Neuronal stem cell (in vitro differentiated cells): ENCODE measurements around the gene MAPKAPK3.
"Not testable (repeated sequence)": the region's sequence is repeated elsewhere in the genome, so short reads cannot be mapped to it uniquely, and the experiment has no call there.

Experiments used
- DNase-seq: peaks from one replicate; pipeline ENCODE4 v3.0.0-alpha.2; 2013; ENCODE audit warnings: low spot score
- H2AFZ ChIP-seq: one replicate; pipeline ENCODE4 v1.6.1; 2013; ENCODE audit warnings: mild to moderate bottlenecking, low read length, inconsistent platforms
- H2AK5ac ChIP-seq: 2 replicates; pipeline ENCODE4 v1.6.1; 2013; ENCODE audit warnings: low read depth, mild to moderate bottlenecking, inconsistent platforms, low read length, moderate library complexity, mixed read lengths
- H2BK120ac ChIP-seq: 2 replicates; pipeline ENCODE4 v1.6.1; 2013; ENCODE audit warnings: low read depth, mild to moderate bottlenecking, inconsistent platforms, low read length, moderate library complexity, mixed read lengths
- H2BK12ac ChIP-seq: one replicate; pipeline ENCODE4 v1.6.1; 2013; ENCODE audit warnings: low read length, inconsistent platforms
- H2BK15ac ChIP-seq: 2 replicates; pipeline ENCODE4 v1.6.1; 2013; ENCODE audit warnings: mild to moderate bottlenecking, low read length, inconsistent platforms, mixed read lengths
- H2BK5ac ChIP-seq: one replicate; pipeline ENCODE4 v1.6.1; 2013; ENCODE audit warnings: inconsistent platforms, mild to moderate bottlenecking, low read length, moderate library complexity
- H3K14ac ChIP-seq: one replicate; pipeline ENCODE4 v1.6.1; 2013; ENCODE audit warnings: low read length, inconsistent platforms
- H3K18ac ChIP-seq: 2 replicates; pipeline ENCODE4 v1.6.1; 2013; ENCODE audit warnings: low read length, inconsistent platforms
- H3K23ac ChIP-seq: 2 replicates; pipeline ENCODE4 v1.6.1; 2013; ENCODE audit warnings: low read depth, mild to moderate bottlenecking, mixed read lengths, low read length, inconsistent platforms; ENCODE audit not compliant: poor library complexity
- H3K27ac ChIP-seq: replicated peaks from 3 replicates; pipeline ENCODE4 v1.5.1; 2013; ENCODE audit warnings: low read length, inconsistent platforms
- H3K27me3 ChIP-seq, 3 experiments: 2 replicates each; pipeline ENCODE4 v1.6.1; 2013; ENCODE audit warnings: low read length in 3 of 3, mild to moderate bottlenecking in 2 of 3, inconsistent platforms in 1 of 3, low read depth in 1 of 3, mixed read lengths in 1 of 3, moderate library complexity in 1 of 3; ENCODE audit not compliant: control insufficient read depth in 3 of 3, insufficient read depth in 3 of 3
- H3K36me3 ChIP-seq, 2 donors: replicated peaks in 1 of 2; 2 replicates each; pipeline ENCODE4 v1.6.1; 2013; ENCODE audit warnings: low read length in 2 of 2; ENCODE audit not compliant: control insufficient read depth in 2 of 2, insufficient read depth in 2 of 2
- H3K4ac ChIP-seq: 2 replicates; pipeline ENCODE4 v1.6.1; 2013; ENCODE audit warnings: inconsistent platforms, mild to moderate bottlenecking, low read length, moderate library complexity
- H3K4me1 ChIP-seq, 2 donors: 1 replicate in 1 of 2; 2 replicates in 1 of 2; pipeline ENCODE4 v1.6.1; 2013; ENCODE audit warnings: low read length in 2 of 2, low read depth in 1 of 2; ENCODE audit not compliant: control insufficient read depth in 2 of 2, insufficient read depth in 1 of 2
- H3K4me2 ChIP-seq: one replicate; pipeline ENCODE4 v1.6.1; 2013; ENCODE audit warnings: mild to moderate bottlenecking, low read length, inconsistent platforms; ENCODE audit not compliant: insufficient read depth, poor library complexity, severe bottlenecking
- H3K4me3 ChIP-seq, 2 donors: 2 replicates each; pipeline ENCODE4 v1.5.1; 2013; ENCODE audit warnings: low read length in 2 of 2, mild to moderate bottlenecking in 2 of 2, inconsistent platforms in 1 of 2, moderate library complexity in 1 of 2
- H3K79me1 ChIP-seq: one replicate; pipeline ENCODE4 v1.6.1; 2013; ENCODE audit warnings: low read depth, mild to moderate bottlenecking, inconsistent platforms, low read length, moderate library complexity
- H3K9ac ChIP-seq: one replicate; pipeline ENCODE4 v1.6.1; 2013; ENCODE audit warnings: mild to moderate bottlenecking, low read depth, low read length, inconsistent platforms; ENCODE audit not compliant: poor library complexity
- H3K9me3 ChIP-seq, 2 donors: replicated peaks in 1 of 2; 2 replicates each; pipeline versions ENCODE3 to v1.6.1; 2013; ENCODE audit warnings: low read length in 2 of 2, mild to moderate bottlenecking in 2 of 2, inconsistent platforms in 1 of 2, low read depth in 1 of 2, mixed read lengths in 1 of 2, moderate library complexity in 1 of 2; ENCODE audit not compliant: control insufficient read depth in 2 of 2, insufficient read depth in 1 of 2
- H4K8ac ChIP-seq: one replicate; pipeline ENCODE4 v1.6.1; 2013; ENCODE audit warnings: low read depth, mild to moderate bottlenecking, inconsistent platforms, low read length, moderate library complexity
- H4K91ac ChIP-seq: one replicate; pipeline ENCODE4 v1.6.1; 2013; ENCODE audit warnings: low read length, low read depth, mild to moderate bottlenecking, inconsistent platforms; ENCODE audit not compliant: poor library complexity
- WGBS, 2 donors: extraction: QIAGEN DNeasy Blood & Tissue Kit; methylation state at CpG; one replicate each; pipeline ENCODE4 v1.1.7; 2013; ENCODE audit warnings: missing lambda C conversion rate in 2 of 2, mixed read lengths in 1 of 2; ENCODE audit not compliant: insufficient read length in 2 of 2, insufficient replicate concordance in 1 of 2; ENCODE audit errors: extremely low coverage in 2 of 2; 5-methylcytosine and 5-hydroxymethylcytosine counted together

MAPKAPK3 gene

DNA sequence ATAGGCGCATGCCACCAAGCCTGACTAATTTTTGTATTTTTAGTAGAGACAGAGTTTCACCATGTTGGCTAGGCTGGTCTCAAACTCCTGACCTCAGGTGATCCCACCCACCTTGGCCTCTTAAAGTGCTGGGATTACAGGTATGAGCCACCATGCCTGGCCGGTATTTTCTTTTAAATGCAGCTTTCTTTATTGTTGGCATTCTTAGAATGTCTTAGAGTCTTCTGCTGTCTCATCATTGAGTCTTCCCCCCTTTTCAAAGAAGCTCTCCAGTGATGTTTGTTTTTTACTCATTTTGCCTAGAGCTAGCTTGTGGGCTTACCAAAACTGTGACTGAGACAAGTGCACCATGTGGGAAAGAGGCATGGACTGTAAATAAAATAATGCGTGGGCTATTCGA is 71.7 kb downstream of the MAPKAPK3 start:
- H2AK5ac ChIP-seq, H2BK120ac ChIP-seq, H3K79me1 ChIP-seq, H2BK12ac ChIP-seq, H4K8ac ChIP-seq, H3K36me3 ChIP-seq, H3K14ac ChIP-seq, H2BK5ac ChIP-seq, H4K91ac ChIP-seq, H3K27ac ChIP-seq, DNase-seq, H3K9ac ChIP-seq, H3K4me1 ChIP-seq, H3K23ac ChIP-seq, H2BK15ac ChIP-seq, H3K18ac ChIP-seq, H3K9me3 ChIP-seq, H2AFZ ChIP-seq, H3K4ac ChIP-seq, H3K4me3 ChIP-seq, H3K4me2 ChIP-seq: not testable (repeated sequence)
- WGBS, 2 donors: no CpG with 5 or more reads among the region's 4 CpGs
- H3K27me3 ChIP-seq: peaks cover 0 to 11% (median 0%) of the 10 kb centered on the region in 3 experiments

DNA sequence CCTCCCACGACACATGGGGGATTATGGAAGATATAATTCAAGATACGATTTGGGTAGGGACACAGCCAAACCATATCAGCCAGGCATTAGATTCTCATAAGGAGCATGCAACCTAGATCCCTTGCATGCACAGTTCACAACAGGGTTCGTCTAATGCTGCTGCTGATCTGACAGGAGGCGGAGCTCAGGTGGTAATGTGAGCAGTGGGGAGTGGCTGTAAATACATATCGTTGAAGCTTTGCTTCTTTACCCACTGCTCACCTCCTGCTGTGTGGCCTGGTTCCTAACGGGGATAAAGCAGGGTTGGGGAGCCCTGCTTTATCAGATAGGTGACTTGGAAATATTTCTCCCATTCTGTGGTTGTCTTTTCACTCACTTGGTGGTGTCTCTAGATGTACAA is 72.6 kb downstream of the MAPKAPK3 start:
- Histone ChIP-seq H2BK120ac (no peak overlapping the region), H2AFZ (no peak overlapping the region), H3K27ac (no peak overlapping the region), H3K79me1 (peaks cover 1% of the 10 kb centered on the region), H4K8ac (peak overlapping the region; percentile 72), H3K14ac (no peak overlapping the region), H3K18ac (no peak overlapping the region), H3K4me1 (no peaks in the 10 kb centered on the region), H3K27me3 (peaks cover 0 to 4% (median 0%) of the 10 kb centered on the region in 3 experiments), H3K4me3 (no peak overlapping the region), H2BK12ac (no peak overlapping the region), H3K36me3 (no peaks in the 10 kb centered on the region), H3K4ac (no peak overlapping the region), H3K9ac (no peak overlapping the region), H2BK15ac (no peak overlapping the region), H3K23ac (no peak overlapping the region), H2BK5ac (no peak overlapping the region), H3K4me2 (no peak overlapping the region), H4K91ac (no peak overlapping the region), H3K9me3 (peaks cover 0 to 2% of the 10 kb centered on the region in 2 donors), H2AK5ac (no peak overlapping the region)
- no CpG with 5 or more reads among the region's 6 CpGs for WGBS, 2 donors
- DNase-seq: no peak

DNA sequence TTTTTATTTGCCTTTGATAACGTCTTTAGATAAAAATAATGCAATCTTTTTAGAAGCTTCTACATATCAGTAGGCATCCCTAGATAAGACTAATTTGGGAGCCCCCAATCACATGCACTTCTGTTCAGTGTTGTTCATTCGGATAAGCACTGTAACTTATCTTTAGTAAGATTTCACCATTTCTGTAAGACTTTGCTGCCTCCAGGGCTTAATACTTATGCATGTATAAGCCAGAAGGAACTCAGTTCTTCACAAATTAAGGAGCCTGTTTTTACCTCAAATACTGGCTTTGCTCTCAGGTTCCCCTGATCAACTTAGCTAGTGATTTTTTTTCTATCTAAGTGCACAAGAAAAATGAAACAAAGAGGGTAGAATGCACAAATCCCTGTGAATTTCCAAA is 78.1 kb downstream of the MAPKAPK3 start:
- Histone ChIP-seq H3K18ac (no peak overlapping the region), H2BK120ac (no peak overlapping the region), H2AFZ (no peak overlapping the region), H3K36me3 (no peaks in the 10 kb centered on the region), H4K91ac (no peak overlapping the region), H3K79me1 (peaks cover 1% of the 10 kb centered on the region), H3K27me3 (no peaks in the 10 kb centered on the region), H3K4me2 (no peak overlapping the region), H2BK5ac (no peak overlapping the region), H2BK15ac (no peak overlapping the region), H3K4me1 (no peaks in the 10 kb centered on the region), H3K9ac (no peak overlapping the region), H3K27ac (no peak overlapping the region), H3K4me3 (no peak overlapping the region), H3K23ac (no peak overlapping the region), H4K8ac (no peak overlapping the region), H3K9me3 (peaks cover 0 to 4% of the 10 kb centered on the region in 2 donors), H3K4ac (no peak overlapping the region), H2BK12ac (no peak overlapping the region), H3K14ac (no peak overlapping the region), H2AK5ac (no peak overlapping the region)
- no peak for DNase-seq
- no CpG with 5 or more reads among the region's 2 CpGs for WGBS, 2 donors

DNA sequence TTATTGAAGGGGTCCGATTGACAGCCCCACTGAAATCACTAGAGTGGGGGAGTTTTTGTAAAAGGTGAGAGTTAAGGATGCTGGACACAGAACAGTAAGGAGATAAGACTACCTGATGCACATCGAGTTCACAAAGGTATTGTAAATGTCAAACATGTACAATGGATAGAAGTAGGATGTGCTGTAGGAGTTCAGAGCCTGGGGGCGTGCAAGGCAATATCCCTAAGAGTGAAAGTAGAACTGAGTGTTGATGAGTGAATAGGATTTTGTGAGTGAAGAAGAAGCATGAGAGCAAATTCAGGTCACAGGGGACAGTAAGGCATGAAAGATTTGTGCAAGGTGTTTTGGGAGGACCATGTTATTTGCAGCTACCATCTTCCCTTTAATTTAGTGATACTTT is 79.3 kb downstream of the MAPKAPK3 start:
- no peak for DNase-seq
- H3K27ac ChIP-seq: no peak overlapping the region
- no peaks in the 10 kb centered on the region for H3K4me1 ChIP-seq
- no peak overlapping the region for H2BK12ac ChIP-seq
- no peak overlapping the region for H2AK5ac ChIP-seq
- H3K4me2 ChIP-seq: no peak overlapping the region
- no CpG with 5 or more reads among the region's 3 CpGs for WGBS, 2 donors
- H2AFZ ChIP-seq: no peak overlapping the region
- no peaks in the 10 kb centered on the region for H3K36me3 ChIP-seq
- H4K8ac ChIP-seq: no peak overlapping the region
- H3K4ac ChIP-seq: no peak overlapping the region
- H3K9ac ChIP-seq: no peak overlapping the region
- H3K18ac ChIP-seq: no peak overlapping the region
- H4K91ac ChIP-seq: no peak overlapping the region
- H2BK15ac ChIP-seq: no peak overlapping the region
- H3K14ac ChIP-seq: no peak overlapping the region
- no peak overlapping the region for H2BK5ac ChIP-seq
- H3K9me3 ChIP-seq: peaks cover 0 to 2% of the 10 kb centered on the region in 2 donors
- no peak overlapping the region for H3K23ac ChIP-seq
- H3K4me3 ChIP-seq: no peak overlapping the region
- peaks cover 1% of the 10 kb centered on the region for H3K79me1 ChIP-seq
- H2BK120ac ChIP-seq: no peak overlapping the region
- no peaks in the 10 kb centered on the region for H3K27me3 ChIP-seq
